ENCODE data around the gene CRAT.

CRAT gene

DNA sequence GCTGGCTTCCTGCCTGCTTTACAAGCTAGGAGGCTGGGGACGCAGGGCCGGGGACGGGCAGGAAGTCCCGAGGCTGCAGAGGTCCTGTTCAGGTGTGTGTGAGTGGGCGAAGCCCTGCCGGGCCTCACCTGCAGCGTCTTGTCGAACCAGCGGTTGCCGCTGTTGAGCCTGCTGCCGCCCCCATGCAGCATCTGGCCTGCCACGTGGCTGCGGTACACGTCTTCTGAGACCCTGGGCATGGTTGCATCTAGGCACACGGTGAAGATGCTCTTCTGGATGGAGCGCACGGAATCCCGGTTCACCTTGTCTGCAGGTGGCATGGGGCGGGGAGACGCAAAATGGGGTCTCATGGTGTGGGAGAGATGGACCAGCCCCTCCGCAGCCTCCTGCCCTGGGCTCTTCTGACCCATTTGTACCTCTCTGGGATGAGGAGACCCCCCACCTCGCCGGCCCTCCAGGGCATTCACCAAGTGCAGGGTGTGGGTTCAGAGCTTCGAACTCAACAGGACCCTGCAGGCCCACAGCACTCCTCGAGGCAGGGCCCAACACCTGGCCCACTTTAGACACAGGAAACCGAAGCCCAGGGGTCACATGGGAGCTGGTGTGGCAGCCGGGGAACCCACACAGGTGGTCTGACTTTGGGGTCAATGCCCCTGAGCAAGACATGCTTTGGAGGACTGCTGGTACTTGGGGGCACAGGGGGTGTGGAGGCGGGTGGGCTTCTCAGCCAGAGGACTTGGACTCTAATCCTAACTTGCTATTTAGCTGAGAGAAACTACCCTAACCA lies 10.0 kb downstream of the CRAT start:
- Histone ChIP-seq H3K27ac (ENCODE audit: low read length) (no peak overlapping the region), H3K36me3 (ENCODE audit: control insufficient read depth in 2 of 2, insufficient read depth in 2 of 2, low read length in 2 of 2) (peaks cover 12 to 24% of the 10 kb centered on the region in 2 donors), H3K9ac (ENCODE audit: low read length in 2 of 2) (no peak overlapping the region), H3K27me3 (ENCODE audit: control insufficient read depth in 1 of 2, insufficient read depth in 2 of 2, low read length in 2 of 2) (no peaks in the 10 kb centered on the region), H3K9me3 (ENCODE audit: control insufficient read depth in 2 of 2, low read length in 2 of 2) (no peaks in the 10 kb centered on the region), H3K4me1 (ENCODE audit: control insufficient read depth, insufficient read depth, low read length) (no peaks in the 10 kb centered on the region), H3K4me3 (ENCODE audit: low read length in 2 of 2) (no peak overlapping the region)

DNA sequence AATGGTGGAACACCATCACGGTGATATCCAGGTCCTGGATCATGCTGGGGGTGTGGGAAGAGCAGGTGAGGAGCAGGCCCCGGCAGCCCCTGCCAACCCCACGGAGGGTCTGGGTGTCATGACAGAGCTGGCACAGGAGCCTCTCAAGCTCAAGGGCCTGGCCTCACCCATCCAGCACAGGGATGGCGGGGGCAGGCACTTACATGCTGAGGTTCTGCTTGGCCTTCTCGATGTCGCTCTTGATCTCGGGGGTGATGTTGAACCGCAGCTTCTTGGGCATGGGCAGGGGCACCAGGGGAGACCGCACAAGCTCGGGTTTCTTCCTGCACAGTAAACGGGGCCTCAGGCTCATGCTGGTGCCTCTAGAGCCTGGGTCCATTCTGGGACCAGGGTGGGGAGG lies 12.3 kb downstream of the CRAT start:
- H3K4me3 ChIP-seq (ENCODE audit: low read length in 2 of 2), result no peak overlapping the region
- H3K27ac ChIP-seq (ENCODE audit: low read length), result no peak overlapping the region
- no peaks in the 10 kb centered on the region for H3K9me3 ChIP-seq (ENCODE audit: control insufficient read depth in 2 of 2, low read length in 2 of 2)
- no peaks in the 10 kb centered on the region for H3K27me3 ChIP-seq (ENCODE audit: control insufficient read depth in 1 of 2, insufficient read depth in 2 of 2, low read length in 2 of 2)
- no peaks in the 10 kb centered on the region for H3K4me1 ChIP-seq (ENCODE audit: control insufficient read depth, insufficient read depth, low read length)
- no peak overlapping the region for H3K9ac ChIP-seq (ENCODE audit: low read length in 2 of 2)
- peaks cover 14 to 26% of the 10 kb centered on the region in 2 donors for H3K36me3 ChIP-seq (ENCODE audit: control insufficient read depth in 2 of 2, insufficient read depth in 2 of 2, low read length in 2 of 2)

DNA sequence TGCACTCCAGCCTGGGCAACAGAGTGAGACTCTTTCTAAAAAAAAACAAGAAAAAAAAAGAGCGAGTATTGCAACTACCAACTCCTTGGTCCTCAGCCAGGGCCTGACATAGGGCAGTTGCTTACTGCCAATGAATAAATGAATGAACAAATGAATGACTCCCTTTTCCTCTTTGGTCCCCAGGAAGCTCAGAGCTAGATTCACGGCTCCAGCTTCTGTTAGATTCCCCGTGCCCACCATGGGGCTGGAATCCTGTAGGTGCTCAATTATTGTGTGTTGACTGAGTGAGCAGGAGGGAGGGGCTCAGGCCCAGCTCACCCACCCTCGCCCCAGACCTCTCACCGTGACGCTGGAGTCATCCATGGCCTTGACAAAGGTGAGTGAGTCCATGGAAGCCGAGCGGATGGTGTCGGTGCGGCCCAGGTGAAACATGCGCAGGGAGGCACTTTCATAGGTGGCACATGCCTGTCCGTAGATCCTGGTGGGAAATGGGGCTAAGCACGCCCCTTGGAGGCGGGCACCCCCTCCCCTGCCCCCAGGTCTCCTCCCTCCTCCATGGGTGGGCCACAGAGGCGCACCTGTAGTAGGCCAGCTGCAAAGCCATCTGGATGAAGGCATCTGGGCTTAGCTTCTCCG lies 12.8 kb downstream of the CRAT start:
- Histone ChIP-seq H3K9ac (ENCODE audit: low read length in 2 of 2) (no peak overlapping the region), H3K27ac (ENCODE audit: low read length) (no peak overlapping the region), H3K36me3 (ENCODE audit: control insufficient read depth in 2 of 2, insufficient read depth in 2 of 2, low read length in 2 of 2) (peaks cover 14 to 26% of the 10 kb centered on the region in 2 donors), H3K9me3 (ENCODE audit: control insufficient read depth in 2 of 2, low read length in 2 of 2) (no peaks in the 10 kb centered on the region), H3K27me3 (ENCODE audit: control insufficient read depth in 1 of 2, insufficient read depth in 2 of 2, low read length in 2 of 2) (no peaks in the 10 kb centered on the region), H3K4me3 (ENCODE audit: low read length in 2 of 2) (no peak overlapping the region), H3K4me1 (ENCODE audit: control insufficient read depth, insufficient read depth, low read length) (no peaks in the 10 kb centered on the region)

DNA sequence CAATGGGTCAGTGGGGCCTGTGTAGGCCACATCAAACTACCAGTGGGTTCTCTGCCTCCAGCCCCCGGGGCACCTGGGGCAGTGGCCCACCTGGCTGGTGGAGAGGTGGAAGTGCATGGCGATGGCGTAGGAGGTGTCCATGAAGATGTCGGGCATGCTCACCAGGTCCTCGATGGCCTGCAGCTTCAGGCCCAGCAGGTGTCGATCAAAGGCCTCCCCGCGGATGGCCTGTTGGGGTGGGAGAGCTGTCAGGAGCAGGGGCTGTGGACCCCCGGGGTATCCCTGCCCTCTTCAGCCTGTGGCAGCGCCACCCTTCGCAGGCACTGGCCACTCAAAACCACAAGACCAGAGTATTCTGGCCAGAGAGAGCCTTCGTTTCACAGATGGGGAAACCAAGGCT lies 14.7 kb downstream of the CRAT start:
- no peak overlapping the region for H3K27ac ChIP-seq (ENCODE audit: low read length)
- no peak overlapping the region for H3K9ac ChIP-seq (ENCODE audit: low read length in 2 of 2)
- peaks cover 14 to 23% of the 10 kb centered on the region in 2 donors for H3K36me3 ChIP-seq (ENCODE audit: control insufficient read depth in 2 of 2, insufficient read depth in 2 of 2, low read length in 2 of 2)
- no peaks in the 10 kb centered on the region for H3K4me1 ChIP-seq (ENCODE audit: control insufficient read depth, insufficient read depth, low read length)
- no peaks in the 10 kb centered on the region for H3K9me3 ChIP-seq (ENCODE audit: control insufficient read depth in 2 of 2, low read length in 2 of 2)
- no peaks in the 10 kb centered on the region for H3K27me3 ChIP-seq (ENCODE audit: control insufficient read depth in 1 of 2, insufficient read depth in 2 of 2, low read length in 2 of 2)
- no peak overlapping the region for H3K4me3 ChIP-seq (ENCODE audit: low read length in 2 of 2)

DNA sequence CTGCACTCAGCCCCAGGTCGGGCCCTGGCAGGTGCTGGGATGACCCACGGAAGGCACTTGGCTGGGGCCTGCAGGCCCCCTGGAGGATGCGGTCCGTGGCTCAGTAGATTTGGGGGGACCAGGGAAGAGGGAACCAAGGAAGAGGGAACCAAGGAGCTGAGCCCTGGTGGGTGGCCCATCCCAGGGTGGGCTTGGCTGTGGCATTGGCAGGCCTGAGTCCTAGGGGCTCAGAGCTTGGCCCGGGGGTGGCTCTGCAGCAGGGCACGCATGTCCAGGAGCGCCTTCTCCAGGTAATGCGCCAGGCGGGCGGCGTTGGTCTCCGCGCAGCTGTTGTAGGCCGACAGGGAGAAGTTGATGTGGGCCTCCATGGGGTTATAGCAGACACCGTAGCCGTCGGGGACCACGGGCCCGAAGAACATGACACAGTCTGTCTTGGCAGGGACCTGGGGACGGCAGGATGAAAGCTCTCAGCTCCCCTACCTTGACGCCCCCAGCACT lies 15.4 kb downstream of the CRAT start:
- peaks cover 14 to 24% of the 10 kb centered on the region in 2 donors for H3K36me3 ChIP-seq (ENCODE audit: control insufficient read depth in 2 of 2, insufficient read depth in 2 of 2, low read length in 2 of 2)

DNA sequence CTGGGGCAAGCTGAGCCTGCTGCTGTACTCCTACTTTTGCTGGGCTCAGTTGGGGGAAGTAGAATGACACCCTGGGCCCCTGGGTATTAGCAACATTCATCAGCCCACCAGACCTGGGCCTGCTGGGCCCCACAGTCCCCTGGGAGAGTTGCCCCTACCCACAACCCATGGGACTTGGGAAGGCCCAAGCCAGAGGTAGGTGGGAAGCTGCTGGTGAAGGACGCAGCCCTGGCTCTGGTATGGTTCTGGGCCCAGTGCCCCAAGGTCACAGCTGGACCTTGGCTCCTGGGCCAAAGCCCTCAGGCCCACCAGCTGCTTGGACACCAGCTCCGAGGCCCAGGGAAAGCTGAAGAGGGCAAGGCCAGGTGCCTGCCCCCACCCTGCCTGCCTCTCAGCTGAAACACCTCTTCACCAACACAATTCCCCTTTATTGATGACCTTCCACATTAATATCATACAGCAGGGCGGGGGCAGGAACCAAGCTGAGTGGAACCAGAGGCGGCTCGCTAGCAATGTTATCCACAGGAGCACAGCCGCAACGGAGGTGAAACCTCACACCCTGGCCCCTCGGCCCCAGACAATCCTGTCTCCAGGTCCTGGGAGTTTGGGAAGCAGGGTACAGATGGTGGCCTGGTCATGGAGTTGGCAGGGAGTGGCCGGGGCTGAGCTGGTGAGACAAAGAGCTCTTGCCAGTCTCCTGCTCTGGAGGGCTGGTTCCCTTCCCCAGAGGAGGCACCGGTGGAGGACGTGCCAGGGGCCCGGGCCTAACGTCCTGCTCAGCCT lies 16.0 kb downstream of the CRAT start:
- Histone ChIP-seq H3K27ac (ENCODE audit: low read length) (no peak overlapping the region), H3K9me3 (ENCODE audit: control insufficient read depth in 2 of 2, low read length in 2 of 2) (no peaks in the 10 kb centered on the region), H3K4me3 (ENCODE audit: low read length in 2 of 2) (no peak overlapping the region), H3K9ac (ENCODE audit: low read length in 2 of 2) (no peak overlapping the region), H3K27me3 (ENCODE audit: control insufficient read depth in 1 of 2, insufficient read depth in 2 of 2, low read length in 2 of 2) (no peaks in the 10 kb centered on the region), H3K36me3 (ENCODE audit: control insufficient read depth in 2 of 2, insufficient read depth in 2 of 2, low read length in 2 of 2) (peaks cover 10 to 23% of the 10 kb centered on the region in 2 donors), H3K4me1 (ENCODE audit: control insufficient read depth, insufficient read depth, low read length) (no peaks in the 10 kb centered on the region)

More for the DNA sequence above, 15.4 kb downstream of the CRAT start:
- Histone ChIP-seq H3K4me1 (ENCODE audit: control insufficient read depth, insufficient read depth, low read length) (no peaks in the 10 kb centered on the region), H3K4me3 (ENCODE audit: low read length in 2 of 2) (no peak overlapping the region), H3K9ac (ENCODE audit: low read length in 2 of 2) (no peak overlapping the region), H3K27me3 (ENCODE audit: control insufficient read depth in 1 of 2, insufficient read depth in 2 of 2, low read length in 2 of 2) (no peaks in the 10 kb centered on the region), H3K27ac (ENCODE audit: low read length) (no peak overlapping the region), H3K9me3 (ENCODE audit: control insufficient read depth in 2 of 2, low read length in 2 of 2) (no peaks in the 10 kb centered on the region)

DNA sequence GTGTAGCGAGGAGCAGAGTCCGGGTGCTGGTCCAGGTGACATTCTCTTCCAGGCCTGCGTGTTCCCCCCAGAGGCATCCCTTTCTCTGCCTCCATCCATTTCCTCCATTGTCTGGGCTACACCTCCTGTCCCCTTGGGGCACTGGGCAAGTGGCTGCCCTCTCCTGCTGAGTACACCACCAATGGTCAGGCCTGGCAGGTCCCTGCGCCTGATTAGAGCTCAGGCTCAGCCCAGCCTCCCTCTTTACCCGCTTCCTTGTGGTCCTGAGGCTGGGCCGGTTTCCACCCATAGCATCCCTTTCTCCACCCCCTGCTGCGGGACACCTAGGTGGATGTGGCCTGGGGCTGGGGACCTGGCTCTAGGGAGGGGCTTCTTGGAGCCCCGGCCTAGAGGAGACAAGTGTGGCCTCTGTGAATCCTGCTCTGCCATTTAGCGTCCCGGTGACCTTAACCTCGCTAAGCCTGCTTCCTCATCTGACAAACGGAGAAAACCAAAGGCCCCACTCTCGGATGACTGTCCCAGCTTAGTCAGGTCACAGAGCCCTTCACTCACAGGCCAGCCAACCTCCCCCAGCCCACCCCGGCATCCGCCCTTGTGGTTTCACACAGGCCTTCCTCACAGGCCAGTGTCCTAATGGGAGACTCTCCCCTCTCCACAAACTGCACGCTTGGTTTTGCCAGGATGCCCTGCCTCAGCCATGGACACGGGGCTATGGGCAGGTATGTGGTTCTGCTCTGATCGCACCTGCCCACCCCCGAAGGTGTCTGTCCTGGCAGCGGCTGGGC lies 16.8 kb downstream of the CRAT start:
- no peaks in the 10 kb centered on the region for H3K27me3 ChIP-seq (ENCODE audit: control insufficient read depth in 1 of 2, insufficient read depth in 2 of 2, low read length in 2 of 2)
- no peaks in the 10 kb centered on the region for H3K4me1 ChIP-seq (ENCODE audit: control insufficient read depth, insufficient read depth, low read length)
- H3K27ac ChIP-seq (ENCODE audit: low read length), result no peak overlapping the region
- H3K36me3 ChIP-seq (ENCODE audit: control insufficient read depth in 2 of 2, insufficient read depth in 2 of 2, low read length in 2 of 2), result peaks cover 16 to 24% of the 10 kb centered on the region in 2 donors
- H3K9ac ChIP-seq (ENCODE audit: low read length in 2 of 2), result no peak overlapping the region
- H3K4me3 ChIP-seq (ENCODE audit: low read length in 2 of 2), result no peak overlapping the region
- no peaks in the 10 kb centered on the region for H3K9me3 ChIP-seq (ENCODE audit: control insufficient read depth in 2 of 2, low read length in 2 of 2)

DNA sequence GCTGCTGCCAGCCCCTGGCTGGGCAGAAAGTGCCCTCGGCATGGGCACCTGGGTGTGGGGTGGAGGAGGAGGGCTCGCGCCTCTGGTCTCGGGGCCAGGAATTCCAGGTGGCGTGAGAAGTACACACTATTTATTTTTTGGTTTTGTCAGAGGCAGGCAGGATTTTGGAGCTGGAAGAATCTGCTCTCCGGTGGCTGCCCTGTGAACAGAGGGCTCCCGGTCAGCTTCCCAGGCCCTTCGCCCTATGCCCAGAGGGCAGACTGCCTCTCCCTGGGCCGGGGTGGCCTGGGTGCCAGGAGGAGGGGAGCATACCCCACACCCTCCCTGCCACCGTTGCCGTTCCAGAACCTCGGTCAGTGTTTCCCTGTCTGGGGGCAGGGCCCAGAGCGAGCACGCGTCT lies 21.3 kb downstream of the CRAT start:
- H3K36me3 ChIP-seq (ENCODE audit: control insufficient read depth in 2 of 2, insufficient read depth in 2 of 2, low read length in 2 of 2), result peaks cover 15 to 26% of the 10 kb centered on the region in 2 donors
- H3K9me3 ChIP-seq (ENCODE audit: control insufficient read depth in 2 of 2, low read length in 2 of 2), result no peaks in the 10 kb centered on the region
- no peak overlapping the region for H3K9ac ChIP-seq (ENCODE audit: low read length in 2 of 2)
- no peak overlapping the region for H3K27ac ChIP-seq (ENCODE audit: low read length)
- no peaks in the 10 kb centered on the region for H3K27me3 ChIP-seq (ENCODE audit: control insufficient read depth in 1 of 2, insufficient read depth in 2 of 2, low read length in 2 of 2)
- no peaks in the 10 kb centered on the region for H3K4me1 ChIP-seq (ENCODE audit: control insufficient read depth, insufficient read depth, low read length)
- no peak overlapping the region for H3K4me3 ChIP-seq (ENCODE audit: low read length in 2 of 2)

DNA sequence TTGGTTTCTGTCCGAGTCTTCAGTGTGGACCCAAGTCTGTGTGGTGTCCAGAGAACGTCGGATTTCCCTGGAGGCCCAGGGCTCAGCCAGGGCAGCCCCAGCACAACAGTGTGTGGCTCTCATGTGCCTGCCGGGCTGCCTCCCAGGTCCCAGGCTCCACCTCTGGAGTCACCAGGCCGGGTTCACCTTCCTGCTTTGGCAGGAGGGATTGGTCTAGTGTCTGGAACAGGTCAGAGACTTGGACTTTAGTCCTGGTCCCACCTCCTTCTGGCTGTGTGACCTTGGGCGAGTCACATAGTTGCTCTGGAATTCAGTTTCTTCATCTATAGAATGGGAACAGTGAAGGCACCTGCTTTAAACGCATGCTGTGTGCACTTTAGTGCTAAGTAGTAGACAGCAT lies 26.5 kb downstream of the CRAT start:
- H3K27ac ChIP-seq (ENCODE audit: low read length), result no peak overlapping the region
- no peaks in the 10 kb centered on the region for H3K9me3 ChIP-seq (ENCODE audit: control insufficient read depth in 2 of 2, low read length in 2 of 2)
- H3K4me3 ChIP-seq (ENCODE audit: low read length in 2 of 2), result no peak overlapping the region
- H3K36me3 ChIP-seq (ENCODE audit: control insufficient read depth in 2 of 2, insufficient read depth in 2 of 2, low read length in 2 of 2), result peaks cover 13 to 28% of the 10 kb centered on the region in 2 donors
- H3K27me3 ChIP-seq (ENCODE audit: control insufficient read depth in 1 of 2, insufficient read depth in 2 of 2, low read length in 2 of 2), result no peaks in the 10 kb centered on the region
- H3K4me1 ChIP-seq (ENCODE audit: control insufficient read depth, insufficient read depth, low read length), result peaks cover 27% of the 10 kb centered on the region
- H3K9ac ChIP-seq (ENCODE audit: low read length in 2 of 2), result no peak overlapping the region

DNA sequence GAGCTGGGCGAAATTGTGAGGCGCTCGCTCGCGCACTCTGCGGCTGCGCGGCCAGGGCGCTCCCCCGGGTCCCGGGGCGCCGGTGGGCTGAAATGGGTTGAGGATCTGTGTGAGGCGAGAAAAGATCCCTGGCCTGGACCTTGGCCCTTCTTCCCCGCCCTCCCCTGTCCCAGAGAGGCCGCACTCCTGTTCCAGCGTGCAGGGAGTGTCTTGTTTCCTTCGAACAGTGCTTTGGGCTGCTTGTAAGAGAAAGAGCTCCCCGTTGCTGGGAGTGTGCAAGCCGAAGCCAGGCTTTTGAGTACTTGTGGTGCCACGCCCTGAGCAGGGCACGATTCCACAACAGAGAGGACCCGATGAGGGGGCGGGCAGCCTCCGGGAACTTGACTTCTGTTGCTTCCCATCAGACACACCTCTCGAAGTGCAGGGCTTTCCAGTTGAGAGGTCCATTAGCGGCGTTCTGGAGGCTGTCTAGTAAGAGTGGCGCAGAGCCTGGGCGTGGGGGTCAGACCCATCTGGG lies 29.1 kb downstream of the CRAT start:
- peak overlapping the region; percentile 88 to 91 for H3K4me3 ChIP-seq (ENCODE audit: low read length in 2 of 2)
- H3K9me3 ChIP-seq (ENCODE audit: control insufficient read depth in 2 of 2, low read length in 2 of 2), result no peaks in the 10 kb centered on the region
- H3K36me3 ChIP-seq (ENCODE audit: control insufficient read depth in 2 of 2, insufficient read depth in 2 of 2, low read length in 2 of 2), result peaks cover 6 to 22% of the 10 kb centered on the region in 2 donors
- H3K4me1 ChIP-seq (ENCODE audit: control insufficient read depth, insufficient read depth, low read length), result peaks cover 27% of the 10 kb centered on the region
- H3K27me3 ChIP-seq (ENCODE audit: control insufficient read depth in 1 of 2, insufficient read depth in 2 of 2, low read length in 2 of 2), result no peaks in the 10 kb centered on the region
- peak overlapping the region; percentile 61 to 85 for H3K9ac ChIP-seq (ENCODE audit: low read length in 2 of 2)
- peak overlapping the region; percentile 31 for H3K27ac ChIP-seq (ENCODE audit: low read length)

Data from stomach smooth muscle (tissue), 2 donors.